ENCODE data around the gene MBD1. TPM values are rescaled to one million over a fixed set of nuclear protein-coding genes. Genes with fewer than 3 reads are reported as not detected.

Gene MBD1
- total and polyA plus RNA-seq, 10 of the 15 experiments (the other 5 are each of a cell fraction or from before 2014, with no cell fraction given) = 8.4 to 97.7 (median 59.9) TPM

- TF ChIP-seq MXI1 (IDR thresholded peaks at IDR 0.05; ENCODE audit: low read depth, low read length) (peak; percentile 93), PKNOX1 (IDR thresholded peaks at IDR 0.05) (no peak), ZNF207 (IDR thresholded peaks at IDR 0.05; ENCODE audit: borderline replicate concordance) (no peak; the same call in 1 of the 2 replicates), NFIC (IDR thresholded peaks at IDR 0.05; ENCODE audit: low read depth, low read length) (no peak), ZNF24 (IDR thresholded peaks at IDR 0.05) (no peak)
Observed at GRCh38 chr18:50297621-50298442, 16.5 kb upstream of the MBD1 start (continued).

GRCh38 chr18:50293039-50293438 lies 11.7 kb upstream of the MBD1 start:
- no peak for FAIRE-seq
- ChIA-PET RAD21 (ENCODE audit: unreplicated experiment) (interaction anchor here (2.4 kb wide), 1 partner anchor 64 kb away, joined by 13 read pairs; no protein-coding TSS in a partner anchor), SMC1A (ENCODE audit: uncharacterized antibody, unreplicated experiment) (interaction anchor here (1.4 to 2.2 kb wide), 4 partner anchors 11 to 63 kb away, joined by 6 to 8 read pairs (median 7); partner anchors contain the start of gene MBD1), CTCF (interaction anchor here (0.6 to 1.4 kb wide), 2 partner anchors 25 to 29 kb away, joined by 3 to 6 read pairs; no protein-coding TSS in a partner anchor), POLR2A (no interaction called here)
- Histone ChIP-seq H3K4me3 (no peak overlapping the region), H3K4me2 (ENCODE audit: control insufficient read depth, insufficient read depth) (no peak overlapping the region), H3K79me2 (ENCODE audit: control insufficient read depth, insufficient read depth, low read length) (no peaks in the 10 kb centered on the region), H3K9me3 (replicated peaks; ENCODE audit: control insufficient read depth, insufficient read depth, low read length) (no peaks in the 10 kb centered on the region; the same call in 2 of the 3 replicates), H3K4me1 (ENCODE audit: control insufficient read depth, insufficient read depth, low read length) (peaks cover 4% of the 10 kb centered on the region), H4K20me1 (ENCODE audit: control insufficient read depth, insufficient read depth) (no peaks in the 10 kb centered on the region), H3K27me3 (replicated peaks in 1 of 2; ENCODE audit: control insufficient read depth in 2 of 2, insufficient read depth in 2 of 2, low read length in 1 of 2) (no peaks in the 10 kb centered on the region), H3K27ac (ENCODE audit: control insufficient read depth, insufficient read depth) (no peak overlapping the region), H3K36me3 (ENCODE audit: control insufficient read depth in 2 of 2, insufficient read depth in 2 of 2, low read length in 1 of 2) (no peaks in the 10 kb centered on the region), H3K9ac (ENCODE audit: control insufficient read depth, insufficient read depth, low read length) (no peak overlapping the region), H2AFZ (ENCODE audit: control insufficient read depth, low read depth, low read length) (no peak overlapping the region)
- no TSS peak for BruUV-seq (replicated peaks)
- intact Hi-C loops (cut with micrococcal nuclease; ENCODE audit: unreplicated experiment) (no loop called here), in situ Hi-C loops (cut with MboI) (loop anchor here (25.0 kb wide), 2 partner anchors 1356 to 1481 kb away; no protein-coding TSS in a partner anchor)
- 95% methylated on average over 1 of the region's 1 CpG for WGBS (ENCODE audit: insufficient coverage, insufficient replicate concordance, low lambda C conversion rate, missing lambda C conversion rate)
- DNase-seq (ENCODE audit: low read depth, low spot score) = no peak
- no peak for ATAC-seq
- no peak for TF ChIP-seq NR2C1 (IDR thresholded peaks at IDR 0.05)
- no peak for TF ChIP-seq TARDBP (IDR thresholded peaks at IDR 0.05; ENCODE audit: borderline replicate concordance)
- no peak for TF ChIP-seq PML (IDR thresholded peaks at IDR 0.05; ENCODE audit: low read length)
- TF ChIP-seq POLR2AphosphoS2 (IDR thresholded peaks at IDR 0.05; ENCODE audit: low read depth, low read length) = no peak
- TF ChIP-seq MTA2 (IDR thresholded peaks at IDR 0.05; ENCODE audit: low read depth) = no peak
- TF ChIP-seq RCOR1 (conservative IDR thresholded peaks at IDR 0.05; ENCODE audit: low read depth, low read length) = no peak
- no peak for TF ChIP-seq E2F4 (IDR thresholded peaks at IDR 0.05; ENCODE audit: low read depth, low read length)
- no peak for TF ChIP-seq SPI1 (IDR thresholded peaks at IDR 0.05; ENCODE audit: borderline replicate concordance, insufficient read depth, low read depth, low read length)
- TF ChIP-seq RUNX3 (IDR thresholded peaks at IDR 0.05; ENCODE audit: low read length) = no peak
- no peak for TF ChIP-seq DPF2 (IDR thresholded peaks at IDR 0.05)
- no peak for TF ChIP-seq CREM (IDR thresholded peaks at IDR 0.05; ENCODE audit: low read depth)
- no peak for TF ChIP-seq NFYA (IDR thresholded peaks at IDR 0.05; ENCODE audit: borderline replicate concordance, low read depth, low read length)
- no peak for TF ChIP-seq MTA3 (IDR thresholded peaks at IDR 0.05; ENCODE audit: borderline replicate concordance, low read length)
- TF ChIP-seq STAT3 (IDR thresholded peaks at IDR 0.05; ENCODE audit: low read depth, low read length) = no peak
- TF ChIP-seq HDAC6 (IDR thresholded peaks at IDR 0.05; ENCODE audit: unreplicated experiment) = no peak
- TF ChIP-seq RAD51 (IDR thresholded peaks at IDR 0.05) = no peak

Data from GM12878 (cell line).